Hematopoietic multipotent progenitor cell (in vitro differentiated cells): Measurements from ENCODE around the gene GIT1. TPM values are rescaled to one million over a fixed set of nuclear protein-coding genes. Genes with fewer than 3 reads are reported as not detected.

Experiments used
- DNase-seq, 3 donors: peaks; one replicate each; pipeline ENCODE4 v3.0.0-alpha.2; 2011 to 2015; ENCODE audit warnings: low read depth in 2 of 3, low spot score in 2 of 3
- total RNA-seq: library from RNA; depleted of rRNA; stranded (reverse); fragments of >200 nt; gene quantifications from one replicate; pipeline ENCODE4 v1.2.3, GENCODE V29; 2012

GIT1 gene
- total RNA-seq: 64.1 TPM

GRCh38 chr17:29589524-29590410 lies at the start of gene GIT1:
TSS of gene GIT1 (minus strand) at chr17:29589648. CDS start at chr17:29589378, 270 bp downstream.
- DNase-seq: peak; percentile 72 to 87 (median 84)

- no peak for DNase-seq
Measured at GRCh38 chr17:29633886-29634285, 44.4 kb upstream of the GIT1 start.

- no peak for DNase-seq
Measured at GRCh38 chr17:29630630-29631193, 41.3 kb upstream of the GIT1 start.

GRCh38 chr17:29629839-29630238 lies 40.4 kb upstream of the GIT1 start:
- no peak for DNase-seq

GRCh38 chr17:29628644-29629043 lies 39.2 kb upstream of the GIT1 start:
- DNase-seq: no peak

- no peak for DNase-seq
Measured at GRCh38 chr17:29627951-29628350, 38.5 kb upstream of the GIT1 start.

- DNase-seq: no peak
Measured at GRCh38 chr17:29625037-29625750, 35.7 kb upstream of the GIT1 start.

- DNase-seq: no peak
Measured at GRCh38 chr17:29624586-29624985, 35.1 kb upstream of the GIT1 start.

GRCh38 chr17:29623283-29623647 lies 33.8 kb upstream of the GIT1 start:
- no peak for DNase-seq

- peak in 2 of 3 donors; percentile 48 to 61 for DNase-seq
Measured at GRCh38 chr17:29622337-29623282, 33.2 kb upstream of the GIT1 start, which contains the start of gene CORO6. TSS of gene CORO6 (minus strand) at chr17:29622912. CDS start at chr17:29621421, 1,491 bp downstream.

- no peak for DNase-seq
Measured at GRCh38 chr17:29621751-29622194, 32.3 kb upstream of the GIT1 start.

GRCh38 chr17:29620779-29621500 lies 31.5 kb upstream of the GIT1 start:
- no peak for DNase-seq

GRCh38 chr17:29620271-29620670 lies 30.8 kb upstream of the GIT1 start:
- DNase-seq: no peak

GRCh38 chr17:29619251-29619650 lies 29.8 kb upstream of the GIT1 start:
- peak in 2 of 3 donors; percentile 27 to 42 for DNase-seq

GRCh38 chr17:29618272-29619065 lies 29.0 kb upstream of the GIT1 start:
- no peak for DNase-seq

GRCh38 chr17:29617481-29618271 lies 28.2 kb upstream of the GIT1 start:
- peak; percentile 74 to 89 (median 85) for DNase-seq

- peak; percentile 80 to 93 (median 91) for DNase-seq
Measured at GRCh38 chr17:29617125-29617480, 27.7 kb upstream of the GIT1 start.
